Stimulated activated CD4-positive, alpha-beta T cell treated with anti-CD3 and anti-CD28 coated beads, Interleukin-1b, Interleukin-23, amount 100 ng/mL, for 1 hour (primary cell): ENCODE measurements around the gene C1orf74.

ENCODE experiments used
- DNase-seq, 2 donors: peaks; one replicate each; pipeline ENCODE4 v3.0.0-alpha.2; 2020; ENCODE audit warnings: low read depth in 2 of 2

C1orf74 gene

GRCh38 chr1:209746451-209747165, 37.8 kb downstream of the C1orf74 start:
- DNase-seq, result no peak

GRCh38 chr1:209743145-209743482, 41.2 kb downstream of the C1orf74 start:
- no peak for DNase-seq

- DNase-seq, result no peak
These were observed 41.8 kb downstream of the C1orf74 start for GRCh38 chr1:209742409-209743144.

GRCh38 chr1:209741889-209742288, 42.5 kb downstream of the C1orf74 start:
- DNase-seq, result no peak

- no peak for DNase-seq
These were observed 43.2 kb downstream of the C1orf74 start for GRCh38 chr1:209741193-209741592.

GRCh38 chr1:209738270-209738669, 46.1 kb downstream of the C1orf74 start:
- DNase-seq, result no peak

GRCh38 chr1:209737118-209737505, 47.2 kb downstream of the C1orf74 start:
- DNase-seq, result no peak

GRCh38 chr1:209736490-209737117, 47.8 kb downstream of the C1orf74 start:
- no peak for DNase-seq

GRCh38 chr1:209733409-209734192, 50.8 kb downstream of the C1orf74 start:
- DNase-seq, result no peak

GRCh38 chr1:209732725-209733124, 51.6 kb downstream of the C1orf74 start:
- no peak for DNase-seq

- no peak for DNase-seq
These were observed 54.9 kb downstream of the C1orf74 start for GRCh38 chr1:209729436-209729835.
